SJSA1 (cell line): ENCODE data around the gene FRMD5. TPM values are rescaled to one million over a fixed set of nuclear protein-coding genes. Genes with fewer than 3 reads are reported as not detected.
A peak's percentile ranks its signal among the peaks of the same experiment; 100 is the strongest.

ENCODE experiments used
- DNase-seq, 2 experiments: peaks; one replicate each; pipeline ENCODE4 v3.0.0-alpha.2; 2015 to 2020; ENCODE audit warnings: low spot score in 2 of 2, low read depth in 1 of 2
- H3K27ac ChIP-seq: fragments of 250-450 bp; sonication (Bioruptor Pico); 2 replicates; pipeline ENCODE4 v1.5.1; 2020; ENCODE audit warnings: mild to moderate bottlenecking, moderate library complexity
- H3K27me3 ChIP-seq: fragments of 250-450 bp; sonication (Bioruptor Pico); replicated peaks from 2 replicates; pipeline ENCODE4 v1.5.1; 2020; ENCODE audit warnings: mild to moderate bottlenecking, moderate library complexity
- H3K36me3 ChIP-seq: fragments of 250-450 bp; sonication (Bioruptor Pico); 2 replicates; pipeline ENCODE4 v1.5.1; 2020; ENCODE audit warnings: mild to moderate bottlenecking
- H3K4me1 ChIP-seq: fragments of 250-450 bp; sonication (Bioruptor Pico); replicated peaks from 2 replicates; pipeline ENCODE4 v1.6.1; 2021; ENCODE audit warnings: mild to moderate bottlenecking
- H3K4me3 ChIP-seq: fragments of 250-450 bp; sonication (Bioruptor Pico); 2 replicates; pipeline ENCODE4 v1.5.1; 2020; ENCODE audit warnings: mild to moderate bottlenecking
- H3K9me3 ChIP-seq: fragments of 250-450 bp; sonication (Bioruptor Pico); replicated peaks from 2 replicates; pipeline ENCODE4 v1.5.1; 2020; ENCODE audit warnings: mild to moderate bottlenecking
- total RNA-seq: library from RNA; depleted of rRNA; stranded (reverse); fragments of >200 nt; shearing (Covaris generic); gene quantifications from 2 replicates; pipeline ENCODE4 v1.2.3, GENCODE V29; 2014

FRMD5 gene
- total RNA-seq, 1 experiment from 2014 or later, result 3.8 TPM

DNA sequence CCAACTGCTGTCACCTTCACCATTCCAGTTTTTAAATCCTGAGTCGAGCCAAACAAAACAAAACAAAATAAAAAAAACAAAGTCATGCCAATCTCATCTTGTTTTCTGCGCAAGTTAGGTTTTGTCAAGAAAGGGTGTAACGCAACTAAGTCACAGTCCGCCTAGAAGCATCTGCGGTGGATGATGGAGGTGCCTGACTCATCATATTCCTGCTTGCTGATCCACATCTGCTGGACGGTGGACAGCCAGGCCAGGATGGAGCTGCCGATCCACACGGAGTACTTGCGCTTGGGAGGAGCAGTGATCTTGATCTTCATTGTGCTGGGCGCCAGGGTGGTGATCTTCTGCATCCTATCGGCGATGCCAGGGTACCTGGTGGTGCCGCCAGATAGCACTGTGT is 206.2 kb downstream of the FRMD5 start:
- Histone ChIP-seq H3K27me3 (no peaks in the 10 kb centered on the region), H3K9me3 (no peaks in the 10 kb centered on the region)

DNA sequence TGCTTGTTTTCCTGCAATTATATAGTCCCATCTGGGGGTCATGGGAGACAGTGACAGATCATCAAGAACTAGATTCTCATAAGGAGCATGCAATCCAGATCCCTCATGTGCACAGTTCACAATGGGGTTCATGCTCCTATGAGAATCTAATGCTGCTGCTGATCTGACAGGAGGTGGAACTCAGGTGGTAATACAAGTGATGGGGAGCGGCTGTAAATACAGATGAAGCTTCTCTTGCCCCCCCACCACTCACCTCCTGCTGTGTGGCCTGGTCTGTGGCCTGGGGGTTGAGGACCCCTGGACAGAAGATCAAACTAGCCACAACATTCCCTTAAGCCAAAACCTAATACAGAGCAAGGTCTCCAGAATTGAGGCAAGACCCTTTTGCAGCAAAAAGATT is 207.1 kb downstream of the FRMD5 start:
- DNase-seq, result no peak
- no peaks in the 10 kb centered on the region for H3K36me3 ChIP-seq
- no peaks in the 10 kb centered on the region for H3K27me3 ChIP-seq
- no peak overlapping the region for H3K4me3 ChIP-seq
- H3K9me3 ChIP-seq, result no peaks in the 10 kb centered on the region
- no peaks in the 10 kb centered on the region for H3K4me1 ChIP-seq
- no peak overlapping the region for H3K27ac ChIP-seq

More for the DNA sequence above, 206.2 kb downstream of the FRMD5 start:
- H3K4me3 ChIP-seq, result no peak overlapping the region
- no peak for DNase-seq
- H3K4me1 ChIP-seq, result no peaks in the 10 kb centered on the region
- no peak overlapping the region for H3K27ac ChIP-seq
- H3K36me3 ChIP-seq, result no peaks in the 10 kb centered on the region

DNA sequence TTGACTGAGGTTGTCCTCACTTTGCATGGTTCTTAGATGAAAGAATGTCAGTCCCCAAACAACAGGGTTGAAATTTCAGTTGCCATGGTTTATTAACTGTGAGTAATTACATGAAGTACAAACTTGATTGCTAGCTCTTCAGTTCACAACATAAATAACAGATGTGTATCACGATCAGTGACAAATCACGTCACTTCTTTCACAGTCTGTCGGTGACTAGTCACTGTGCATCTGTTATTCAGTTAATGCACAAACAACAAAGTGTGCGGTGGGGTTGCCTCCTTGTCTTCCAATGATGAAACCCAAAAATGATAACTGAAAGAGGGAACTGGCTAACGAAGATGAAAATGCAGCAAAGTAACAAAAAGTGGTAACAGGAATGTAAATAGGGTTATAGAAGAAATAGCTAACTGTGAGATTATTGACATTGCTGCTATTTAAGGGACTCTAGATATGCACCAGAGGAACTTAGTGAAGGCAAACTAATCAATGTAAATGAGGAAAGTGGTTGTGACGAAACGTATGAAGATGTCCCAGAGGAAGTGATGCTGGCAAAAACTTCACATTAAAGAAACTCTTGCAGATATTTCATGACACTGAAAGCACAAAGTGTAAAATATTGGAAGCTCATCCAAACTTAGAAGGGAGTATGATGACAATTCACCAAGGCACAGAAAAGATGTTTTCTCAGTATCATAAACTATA is 208.9 kb downstream of the FRMD5 start:
- H3K27me3 ChIP-seq, result no peaks in the 10 kb centered on the region
- no peak for DNase-seq

DNA sequence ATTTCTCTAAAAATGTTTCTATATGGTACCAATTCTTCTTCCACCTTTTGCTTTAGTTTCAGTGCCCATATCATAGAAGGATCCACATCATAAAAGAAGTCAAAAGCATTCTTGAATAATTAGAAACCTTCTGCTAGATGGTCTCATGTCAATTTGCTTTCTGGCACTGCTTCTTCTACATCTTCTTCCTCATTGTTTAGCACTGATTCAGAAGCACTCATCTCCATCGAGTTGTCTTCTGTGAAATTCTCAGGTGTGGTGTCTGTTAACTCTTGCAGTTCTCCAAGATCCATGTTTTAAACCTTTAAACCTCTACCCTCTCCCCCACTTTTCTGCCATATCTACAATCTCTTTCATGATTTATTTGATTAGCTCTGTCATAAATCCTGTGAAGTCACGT is 213.5 kb downstream of the FRMD5 start:
- Histone ChIP-seq H3K4me3 (no peak overlapping the region), H3K36me3 (no peaks in the 10 kb centered on the region), H3K4me1 (no peaks in the 10 kb centered on the region), H3K27me3 (no peaks in the 10 kb centered on the region), H3K9me3 (no peaks in the 10 kb centered on the region; the same call in 1 of the 2 replicates), H3K27ac (no peak overlapping the region)
- DNase-seq, result no peak

More for the DNA sequence above, 208.9 kb downstream of the FRMD5 start:
- H3K27ac ChIP-seq, result no peak overlapping the region
- H3K36me3 ChIP-seq, result no peaks in the 10 kb centered on the region
- no peaks in the 10 kb centered on the region for H3K4me1 ChIP-seq
- no peak overlapping the region for H3K4me3 ChIP-seq
- no peaks in the 10 kb centered on the region for H3K9me3 ChIP-seq

DNA sequence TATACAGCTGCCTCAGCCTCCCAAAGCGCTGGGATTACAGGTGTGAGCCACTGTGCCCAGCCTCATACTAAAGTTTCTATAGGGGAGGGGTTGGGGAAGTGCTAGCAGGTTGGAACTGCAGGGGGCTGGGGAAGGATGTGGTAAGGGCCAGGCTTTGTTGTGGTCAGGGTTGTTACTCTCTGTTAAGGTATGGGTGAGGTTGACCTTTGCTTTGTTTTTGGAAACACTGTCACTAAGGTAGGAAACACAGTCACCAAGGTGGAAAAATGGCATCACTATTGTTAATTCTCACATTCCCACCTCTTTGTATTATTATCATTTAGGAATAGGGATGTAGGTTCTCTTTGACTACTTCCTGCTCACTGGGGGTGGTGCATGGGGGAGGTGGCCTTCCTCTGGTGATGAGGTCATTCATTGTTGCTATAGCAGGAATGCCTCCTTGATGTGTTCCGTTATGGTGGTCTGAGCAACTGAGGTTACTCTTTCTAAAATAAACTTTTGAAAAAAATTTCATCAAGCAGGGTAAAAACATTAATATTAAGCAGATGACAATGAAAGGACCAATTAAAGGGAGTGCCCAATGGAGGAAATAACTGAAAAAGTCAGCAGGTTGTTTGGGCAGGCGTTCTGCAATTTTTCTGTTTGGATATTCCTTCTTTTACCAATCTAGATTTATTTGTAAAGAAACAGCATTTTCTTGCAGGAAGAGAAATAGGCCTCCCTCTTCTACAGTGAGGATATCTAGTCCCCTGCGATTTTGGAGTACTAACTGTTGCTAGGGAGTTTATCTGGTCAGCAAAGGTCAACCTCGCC is 217.8 kb downstream of the FRMD5 start:
- DNase-seq, result no peak
- Histone ChIP-seq H3K36me3 (no peaks in the 10 kb centered on the region), H3K4me3 (no peak overlapping the region), H3K27me3 (no peaks in the 10 kb centered on the region), H3K9me3 (no peaks in the 10 kb centered on the region; the same call in 1 of the 2 replicates), H3K27ac (no peak overlapping the region), H3K4me1 (no peaks in the 10 kb centered on the region)

DNA sequence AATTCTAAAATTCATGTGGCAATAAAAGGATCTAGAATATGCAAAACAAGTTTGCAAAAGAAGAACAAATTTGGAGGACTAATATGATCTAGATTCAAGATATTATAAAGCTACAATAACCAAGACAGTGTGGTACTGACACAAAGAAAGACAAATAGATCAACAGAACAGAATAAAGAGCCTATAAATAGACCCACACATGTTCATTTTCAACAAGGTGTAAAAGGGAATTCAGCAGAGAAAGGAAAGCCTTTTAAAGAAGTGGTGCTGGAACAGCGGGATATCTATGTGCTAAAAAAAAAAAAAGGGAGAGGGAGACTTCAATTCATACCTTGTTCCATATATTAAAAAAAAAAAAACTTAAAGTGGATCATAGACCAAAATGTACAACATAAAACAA is 219.3 kb downstream of the FRMD5 start:
- H3K27me3 ChIP-seq, result no peaks in the 10 kb centered on the region
- no peak overlapping the region for H3K27ac ChIP-seq
- H3K36me3 ChIP-seq, result no peaks in the 10 kb centered on the region
- H3K4me3 ChIP-seq, result no peak overlapping the region
- no peak for DNase-seq
- H3K4me1 ChIP-seq, result no peaks in the 10 kb centered on the region
- no peaks in the 10 kb centered on the region; the same call in 1 of the 2 replicates for H3K9me3 ChIP-seq

DNA sequence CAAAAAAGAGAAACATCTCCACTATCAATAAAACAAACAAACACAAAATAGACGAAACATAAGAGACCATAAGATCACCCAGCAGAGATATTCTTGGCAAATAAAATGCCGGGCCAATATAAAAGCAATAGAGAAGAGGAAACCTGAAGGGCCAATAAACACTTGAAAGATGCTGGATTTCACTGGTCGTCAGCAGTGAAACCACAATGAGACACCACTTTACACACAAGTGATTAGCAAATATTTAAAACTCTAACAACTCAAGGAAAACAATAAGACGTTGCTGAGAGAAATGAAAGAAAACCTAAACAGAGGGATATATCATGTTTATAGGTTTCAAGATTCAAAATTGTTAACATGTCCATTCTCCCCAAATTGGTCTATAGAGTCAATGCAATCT is 219.7 kb downstream of the FRMD5 start:
- DNase-seq, result no peak

DNA sequence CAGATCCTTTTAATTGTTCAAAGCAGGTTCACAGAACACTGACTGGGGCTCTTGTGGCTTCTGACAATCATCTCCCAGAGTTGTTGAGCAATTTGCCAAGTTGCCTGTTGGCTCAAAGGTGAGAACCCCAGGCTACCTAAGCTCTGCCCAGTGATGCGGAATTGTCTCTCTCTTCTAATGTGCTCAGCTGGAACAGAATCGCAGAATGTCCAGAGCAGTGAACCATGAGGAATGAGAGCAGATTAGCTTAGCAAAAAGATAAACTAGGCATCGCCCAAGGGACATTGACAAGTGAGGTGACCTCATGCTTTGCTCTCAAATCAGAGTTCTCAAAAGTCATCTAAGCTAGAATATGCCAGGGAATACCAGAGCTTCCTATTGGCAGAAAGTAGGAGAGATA is 220.2 kb downstream of the FRMD5 start:
- no peak for DNase-seq
- H3K36me3 ChIP-seq, result no peaks in the 10 kb centered on the region
- no peak overlapping the region for H3K27ac ChIP-seq
- H3K9me3 ChIP-seq, result no peaks in the 10 kb centered on the region
- no peak overlapping the region for H3K4me3 ChIP-seq
- no peaks in the 10 kb centered on the region for H3K4me1 ChIP-seq
- no peaks in the 10 kb centered on the region for H3K27me3 ChIP-seq

More for the DNA sequence above, 219.7 kb downstream of the FRMD5 start:
- Histone ChIP-seq H3K4me3 (no peak overlapping the region), H3K27me3 (no peaks in the 10 kb centered on the region), H3K36me3 (no peaks in the 10 kb centered on the region), H3K9me3 (no peaks in the 10 kb centered on the region; the same call in 1 of the 2 replicates), H3K4me1 (no peaks in the 10 kb centered on the region), H3K27ac (no peak overlapping the region)

DNA sequence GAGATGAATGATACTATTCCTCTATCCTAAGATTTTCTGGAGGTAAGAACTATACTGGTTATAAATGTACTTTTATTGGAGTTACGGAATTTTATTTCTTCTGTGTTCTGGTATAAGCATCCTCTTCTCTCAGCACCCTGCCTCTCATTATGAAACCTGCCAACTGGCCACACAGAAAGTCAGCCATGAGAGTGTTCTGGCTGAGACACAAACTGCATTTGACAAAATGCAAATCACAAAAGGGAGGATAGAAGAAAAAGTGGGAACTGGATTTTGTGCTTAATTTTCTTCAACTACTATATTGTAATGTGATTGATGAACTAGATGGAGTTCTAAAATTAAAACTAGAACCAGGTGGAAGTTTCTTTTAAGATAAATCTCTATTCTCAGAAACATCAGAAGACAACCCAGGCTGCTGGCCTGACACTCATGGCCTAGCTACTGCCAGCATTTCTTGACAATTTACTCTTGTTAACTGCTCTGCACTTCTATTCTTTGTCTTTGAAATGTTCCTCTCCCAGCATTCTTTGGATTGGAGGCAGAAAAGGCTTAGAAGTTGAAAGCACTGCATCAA is 225.2 kb downstream of the FRMD5 start:
- H3K4me1 ChIP-seq, result no peaks in the 10 kb centered on the region
- H3K36me3 ChIP-seq, result no peaks in the 10 kb centered on the region
- no peaks in the 10 kb centered on the region for H3K27me3 ChIP-seq
- H3K27ac ChIP-seq, result no peak overlapping the region
- no peaks in the 10 kb centered on the region for H3K9me3 ChIP-seq
- no peak for DNase-seq
- H3K4me3 ChIP-seq, result no peak overlapping the region

DNA sequence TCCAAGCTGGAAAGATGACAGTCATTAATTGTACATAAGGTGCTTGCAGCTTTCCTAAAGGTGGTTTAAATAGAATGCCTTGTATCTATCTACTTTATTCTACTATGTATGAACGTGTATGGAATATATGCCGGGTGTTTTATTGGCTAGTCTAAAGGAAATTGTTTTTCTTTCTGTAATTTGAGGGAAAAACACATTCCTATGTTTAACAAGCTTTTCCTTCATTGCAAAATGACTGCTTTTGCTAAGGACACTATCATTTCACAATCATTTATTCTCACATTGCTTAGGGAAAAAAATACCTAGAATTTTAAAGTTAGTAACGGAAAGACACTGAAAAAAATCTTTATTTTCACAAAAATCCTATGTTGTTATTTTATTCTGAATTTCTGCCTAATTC is 226.5 kb downstream of the FRMD5 start:
- DNase-seq, result no peak
- H3K36me3 ChIP-seq, result no peaks in the 10 kb centered on the region
- no peaks in the 10 kb centered on the region for H3K4me1 ChIP-seq
- no peak overlapping the region for H3K4me3 ChIP-seq
- H3K27me3 ChIP-seq, result no peaks in the 10 kb centered on the region
- no peaks in the 10 kb centered on the region for H3K9me3 ChIP-seq
- H3K27ac ChIP-seq, result no peak overlapping the region

DNA sequence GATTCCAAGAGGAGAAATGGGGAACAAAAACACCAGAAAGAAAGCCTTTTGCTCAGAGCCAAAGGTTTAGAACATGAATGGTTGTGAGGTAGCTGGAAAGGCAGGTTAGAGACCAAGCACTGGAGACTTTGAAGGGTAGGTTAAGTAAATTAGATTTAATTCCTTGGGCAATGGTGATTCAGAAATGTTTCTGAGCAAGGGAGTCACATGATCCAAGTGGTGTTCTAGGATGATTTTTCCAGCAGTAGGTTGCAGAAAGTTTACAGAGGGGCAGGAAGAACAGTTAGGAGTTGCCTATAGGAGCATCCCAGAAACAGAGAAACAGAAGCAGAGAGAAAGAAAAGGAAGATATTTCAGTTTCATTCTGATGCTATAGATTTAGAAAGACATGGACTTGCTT is 228.4 kb downstream of the FRMD5 start:
- no peaks in the 10 kb centered on the region for H3K4me1 ChIP-seq
- H3K36me3 ChIP-seq, result no peaks in the 10 kb centered on the region
- no peak overlapping the region for H3K27ac ChIP-seq
- no peak overlapping the region for H3K4me3 ChIP-seq
- no peak for DNase-seq
- H3K9me3 ChIP-seq, result no peaks in the 10 kb centered on the region
- no peaks in the 10 kb centered on the region for H3K27me3 ChIP-seq

DNA sequence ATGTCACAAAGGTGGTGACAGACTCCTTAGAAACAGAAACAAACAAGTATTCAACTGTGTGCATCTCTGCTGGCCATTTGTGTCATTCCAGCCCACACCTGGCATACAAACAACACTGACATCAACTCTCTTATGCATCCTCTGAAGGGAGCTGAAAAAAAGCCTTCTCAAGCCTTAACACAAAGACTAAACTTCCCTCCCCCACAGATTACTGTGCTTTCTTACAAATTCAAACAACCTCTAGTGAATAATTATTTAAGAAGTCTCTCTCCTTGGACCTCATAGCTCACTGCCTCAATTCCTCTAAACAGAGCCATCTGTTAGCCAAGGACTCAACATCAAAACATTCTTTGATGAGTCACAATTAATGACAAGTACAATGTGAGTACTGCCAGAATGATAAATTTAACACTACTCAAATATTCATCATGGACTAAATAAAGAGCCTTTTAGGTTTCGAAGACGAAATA is 236.2 kb downstream of the FRMD5 start:
- H3K27me3 ChIP-seq, result no peaks in the 10 kb centered on the region
- H3K9me3 ChIP-seq, result no peaks in the 10 kb centered on the region; the same call in 1 of the 2 replicates
- H3K36me3 ChIP-seq, result no peaks in the 10 kb centered on the region
- no peak overlapping the region for H3K27ac ChIP-seq
- H3K4me3 ChIP-seq, result no peak overlapping the region
- H3K4me1 ChIP-seq, result peaks cover 21% of the 10 kb centered on the region
- DNase-seq, result peak in 1 of 2 experiments; percentile 55

DNA sequence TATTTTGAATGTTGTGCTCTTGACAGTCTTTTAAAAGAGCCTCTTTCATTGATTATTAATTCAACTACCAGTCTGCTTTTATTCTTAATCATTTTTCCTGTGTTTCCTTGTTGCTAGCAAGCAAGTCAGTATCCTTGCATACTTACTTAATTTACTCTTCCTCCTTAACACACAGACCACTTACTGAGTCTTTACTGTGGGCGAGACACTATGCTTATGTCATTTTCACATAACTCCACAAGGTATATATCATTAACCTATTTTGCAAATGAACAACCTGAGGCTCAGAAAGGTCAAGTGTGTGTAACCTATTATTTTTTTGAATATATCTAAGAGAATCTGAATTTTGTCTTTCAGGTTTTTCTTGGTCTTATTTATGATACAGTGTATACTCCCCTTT is 237.3 kb downstream of the FRMD5 start:
- H3K4me1 ChIP-seq, result peaks cover 23% of the 10 kb centered on the region
- no peak overlapping the region for H3K27ac ChIP-seq
- no peaks in the 10 kb centered on the region for H3K36me3 ChIP-seq
- H3K27me3 ChIP-seq, result no peaks in the 10 kb centered on the region
- no peak for DNase-seq
- H3K9me3 ChIP-seq, result no peaks in the 10 kb centered on the region; the same call in 1 of the 2 replicates
- H3K4me3 ChIP-seq, result no peak overlapping the region

DNA sequence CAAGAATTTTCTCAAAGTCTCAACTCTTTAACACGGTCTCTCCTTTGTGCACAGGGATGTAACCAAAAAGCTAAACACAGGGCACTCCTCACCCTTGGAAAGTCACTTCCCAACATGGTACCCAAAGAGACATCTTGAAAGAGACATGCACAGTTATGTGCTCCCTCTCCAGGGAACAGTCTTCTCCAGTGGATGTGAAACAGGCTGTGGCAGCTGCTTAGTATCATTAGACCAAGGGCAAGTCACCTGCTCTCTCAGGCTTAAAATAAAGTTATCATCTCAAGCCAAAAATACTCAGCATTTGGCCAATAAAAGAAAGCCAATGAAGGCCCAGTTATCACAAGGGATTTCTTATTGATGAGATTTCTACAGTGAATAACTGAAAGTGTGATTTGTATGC is 239.9 kb downstream of the FRMD5 start:
- no peaks in the 10 kb centered on the region for H3K36me3 ChIP-seq
- H3K4me3 ChIP-seq, result no peak overlapping the region
- H3K4me1 ChIP-seq, result peaks cover 23% of the 10 kb centered on the region
- DNase-seq, result no peak
- H3K9me3 ChIP-seq, result no peaks in the 10 kb centered on the region; the same call in 1 of the 2 replicates
- H3K27me3 ChIP-seq, result no peaks in the 10 kb centered on the region
- H3K27ac ChIP-seq, result no peak overlapping the region
